Measurements from ENCODE around the gene SELENBP1. TPM values are rescaled to one million over a fixed set of nuclear protein-coding genes. Genes with fewer than 3 reads are reported as not detected.
A peak's percentile ranks its signal among the peaks of the same experiment; 100 is the strongest.

The SELENBP1 gene
- total and polyA plus RNA-seq, 9 of the 15 experiments (the other 6 are each of a cell fraction or from before 2014, with no cell fraction given): 25.8 to 81.2 (median 47.1) TPM

DNA sequence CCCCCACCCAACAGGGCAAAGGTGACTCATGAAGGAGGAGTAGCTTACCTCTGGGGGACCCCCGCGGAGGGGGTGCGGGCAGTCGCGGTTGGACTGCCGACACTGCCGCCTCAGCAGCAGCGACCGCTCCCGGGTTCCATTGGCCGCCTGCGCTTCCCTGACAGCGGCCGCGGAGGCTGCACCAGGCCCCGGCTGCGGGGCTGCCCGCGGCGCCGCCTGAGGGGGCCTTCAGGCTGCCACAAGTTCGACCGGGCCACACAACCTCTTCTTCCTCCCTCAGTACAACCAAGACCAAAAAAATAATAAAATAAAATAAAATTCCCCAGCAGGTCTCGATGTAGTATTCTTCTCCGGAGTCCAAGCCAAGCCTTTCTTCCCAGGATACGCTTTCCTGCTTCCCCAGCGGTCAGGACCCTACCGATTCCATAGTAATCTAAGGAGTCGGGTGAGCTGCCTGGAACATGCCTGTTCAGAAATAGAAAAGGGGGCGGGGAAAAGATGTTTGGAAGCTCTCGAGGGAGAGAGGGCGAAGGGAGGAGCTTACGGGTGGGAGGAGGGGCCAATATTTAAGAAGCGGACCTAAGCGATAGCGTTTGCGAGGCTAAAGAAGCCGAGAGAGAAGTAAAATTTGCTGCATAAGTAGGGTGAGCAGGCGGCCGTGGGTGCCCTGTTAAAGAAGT is 45.1 kb downstream of the SELENBP1 start, which contains the start of gene PI4KB (continued):
- TF ChIP-seq BRD9 (IDR thresholded peaks at IDR 0.05; ENCODE audit: low read depth, partially characterized antibody) (no peak), KAT8 (IDR thresholded peaks at IDR 0.05; ENCODE audit: low read depth) (no peak), ZNF584 (CRISPR knock-in tag; IDR thresholded peaks at IDR 0.05; ENCODE audit: low read depth) (no peak), HDGF (IDR thresholded peaks at IDR 0.05) (no peak), AFF1 (IDR thresholded peaks at IDR 0.05; ENCODE audit: low read depth in 1 of 2, partially characterized antibody in 2 of 2) (no peak), SNRNP70 (optimal IDR thresholded peaks at IDR 0.05; ENCODE audit: low read depth, low read length) (no peak), ZNF740 (CRISPR knock-in tag; IDR thresholded peaks at IDR 0.05) (no peak; the same call in 1 of the 2 replicates), ZNF740 (tag; IDR thresholded peaks at IDR 0.05) (0 out of 4 replicates have a peak, but pooled peaks of 1 of the 2 experiments have one; percentile 72), KLF6 (CRISPR knock-in tag; IDR thresholded peaks at IDR 0.05; ENCODE audit: borderline replicate concordance) (no peak), CEBPG (CRISPR knock-in tag; IDR thresholded peaks at IDR 0.05) (no peak), CEBPG (tag; conservative IDR thresholded peaks at IDR 0.05 in 1 of 2, IDR thresholded peaks at IDR 0.05 in 1 of 2) (no peak), ZBTB40 (IDR thresholded peaks at IDR 0.05) (no peak), ZBTB40 (CRISPR knock-in tag; IDR thresholded peaks at IDR 0.05) (no peak), CSDE1 (IDR thresholded peaks at IDR 0.05) (no peak)
